Neural cell (in vitro differentiated cells): ENCODE measurements around the gene ADI1. TPM values are rescaled to one million over a fixed set of nuclear protein-coding genes. Genes with fewer than 3 reads are reported as not detected.

Experiments
- H2AFZ ChIP-seq: fragments of 200-600, 300-800 bp; sonication (generic), shearing (Covaris generic); 2 replicates; pipeline ENCODE4 v1.6.0; 2014; ENCODE audit warnings: low read depth, mild to moderate bottlenecking, antibody characterized with exemption, low read length, moderate library complexity
- H3F3A ChIP-seq: fragments of 200-600 bp; shearing (Covaris generic); 2 replicates; pipeline ENCODE4 v1.6.1; 2016; ENCODE audit warnings: mild to moderate bottlenecking, moderate library complexity, mixed read lengths, antibody characterized with exemption, low read length; ENCODE audit not compliant: insufficient read depth, poor library complexity, severe bottlenecking
- H3K27ac ChIP-seq: fragments of 200-600, 300-800 bp; sonication (generic), shearing (Covaris generic); 2 replicates; pipeline ENCODE4 v1.5.1; 2014; ENCODE audit warnings: mild to moderate bottlenecking, low read length, moderate library complexity
- H3K27me3 ChIP-seq: fragments of 300-800, 200-600 bp; sonication (generic), shearing (Covaris generic); 2 replicates; pipeline ENCODE4 v1.6.0; 2014; ENCODE audit warnings: mild to moderate bottlenecking, low read depth, low read length, moderate library complexity; ENCODE audit not compliant: insufficient read depth
- H3K36me3 ChIP-seq: fragments of 300-800, 200-600 bp; sonication (generic), shearing (Covaris generic); 2 replicates; pipeline ENCODE4 v1.5.1; 2014; ENCODE audit warnings: mild to moderate bottlenecking, antibody characterized with exemption, low read length, moderate library complexity; ENCODE audit not compliant: insufficient read depth
- H3K4me2 ChIP-seq: fragments of 300-800, 200-600 bp; sonication (generic), shearing (Covaris generic); 2 replicates; pipeline ENCODE4 v1.6.0; 2014; ENCODE audit warnings: mild to moderate bottlenecking, low read length
- H3K4me3 ChIP-seq: fragments of 300-800, 200-600 bp; sonication (generic), shearing (Covaris generic); 2 replicates; pipeline ENCODE4 v1.5.1; 2014; ENCODE audit warnings: mild to moderate bottlenecking, low read length, moderate library complexity
- H3K79me2 ChIP-seq: fragments of 200-600 bp; shearing (Covaris generic); replicated peaks from 2 replicates; pipeline ENCODE4 v1.6.0; 2014; ENCODE audit warnings: mild to moderate bottlenecking, low read length, moderate library complexity; ENCODE audit not compliant: insufficient read depth
- H3K9ac ChIP-seq: fragments of 300-800, 200-600 bp; sonication (generic), shearing (Covaris generic); 2 replicates; pipeline ENCODE4 v1.6.1; 2016; ENCODE audit warnings: mild to moderate bottlenecking, low read length, mixed read lengths
- H3K9me2 ChIP-seq: fragments of 200-600 bp; shearing (Covaris generic); 2 replicates; pipeline ENCODE4 v1.6.1; 2016; ENCODE audit warnings: mild to moderate bottlenecking, low read length, mixed read lengths; ENCODE audit not compliant: insufficient read depth
- H3K9me3 ChIP-seq: fragments of 200-600, 300-800 bp; sonication (generic), shearing (Covaris generic); 2 replicates; pipeline ENCODE4 v1.6.1; 2016; ENCODE audit warnings: mild to moderate bottlenecking, mixed run types, low read length, moderate library complexity, mixed read lengths
- H4K20me1 ChIP-seq: fragments of 200-600 bp; shearing (Covaris generic); 2 replicates; pipeline ENCODE4 v1.6.1; 2016; ENCODE audit warnings: mild to moderate bottlenecking, mixed run types; ENCODE audit not compliant: insufficient read depth
- EP300 ChIP-seq: fragments of 450-650 bp; conservative IDR thresholded peaks from 2 replicates; pipeline ENCODE4 v1.6.1; 2014; ENCODE audit warnings: antibody characterized with exemption, mild to moderate bottlenecking, moderate library complexity; ENCODE audit not compliant: poor library complexity, severe bottlenecking
- EZH2 ChIP-seq: fragments of 200-600, 300-800 bp; shearing (Covaris generic), sonication (generic); IDR thresholded peaks from 2 replicates; pipeline ENCODE4 v1.6.1; 2014; ENCODE audit warnings: antibody characterized with exemption, low read length, borderline replicate concordance, mild to moderate bottlenecking; ENCODE audit not compliant: insufficient read depth, poor library complexity, severe bottlenecking
- MXI1 ChIP-seq: fragments of 450-650 bp; conservative IDR thresholded peaks from 2 replicates; pipeline ENCODE4 v1.6.1; 2014; ENCODE audit warnings: antibody characterized with exemption, mild to moderate bottlenecking; ENCODE audit not compliant: poor library complexity, severe bottlenecking
- POLR2AphosphoS5 ChIP-seq: IDR thresholded peaks from 2 replicates; pipeline ENCODE4 v1.6.1; 2012
- RAD21 ChIP-seq: fragments of 450-650 bp; conservative IDR thresholded peaks from 2 replicates; pipeline ENCODE4 v1.6.1; 2014; ENCODE audit warnings: antibody characterized with exemption, mild to moderate bottlenecking, moderate library complexity
- SMC3 ChIP-seq: fragments of 450-650 bp; conservative IDR thresholded peaks from 2 replicates; pipeline ENCODE4 v1.6.1; 2014; ENCODE audit warnings: antibody characterized with exemption, mild to moderate bottlenecking, moderate library complexity; ENCODE audit not compliant: poor library complexity
- TAF1 ChIP-seq: IDR thresholded peaks from 2 replicates; pipeline ENCODE4 v1.6.1; 2012; ENCODE audit warnings: low read depth
- polyA plus RNA-seq: library from polyadenylated mRNA; depleted of rRNA; stranded (reverse); fragments of >200 nt; gene quantifications from 2 replicates; pipeline ENCODE4 v1.2.3, GENCODE V29; 2014
- TF ChIP-seq, protein P1 (sequence below): IDR thresholded peaks from 2 replicates; pipeline ENCODE4 v1.6.1; 2012; ENCODE audit warnings: borderline replicate concordance
- TF ChIP-seq, protein P2 (sequence below): fragments of 450-650 bp; IDR thresholded peaks from 2 replicates; pipeline ENCODE4 v1.5.1; 2014; ENCODE audit warnings: antibody characterized with exemption, mild to moderate bottlenecking, moderate library complexity; ENCODE audit not compliant: poor library complexity, severe bottlenecking

ADI1 gene
- polyA plus RNA-seq, 1 donor from 2014 or later, result 23.9 TPM

GRCh38 chr2:3535467-3535793 lies 16.1 kb upstream of the ADI1 start:
- H3K9me3 ChIP-seq, result no peaks in the 10 kb centered on the region
- no peak overlapping the region for H3K9ac ChIP-seq
- no peak overlapping the region for H3K4me3 ChIP-seq
- H3K4me2 ChIP-seq, result no peak overlapping the region
- TF ChIP-seq TAF1 (no peak), RAD21 (no peak), EP300 (no peak), POLR2AphosphoS5 (no peak), EZH2 (no peak), MXI1 (no peak)
- TF ChIP-seq, protein P1, sequence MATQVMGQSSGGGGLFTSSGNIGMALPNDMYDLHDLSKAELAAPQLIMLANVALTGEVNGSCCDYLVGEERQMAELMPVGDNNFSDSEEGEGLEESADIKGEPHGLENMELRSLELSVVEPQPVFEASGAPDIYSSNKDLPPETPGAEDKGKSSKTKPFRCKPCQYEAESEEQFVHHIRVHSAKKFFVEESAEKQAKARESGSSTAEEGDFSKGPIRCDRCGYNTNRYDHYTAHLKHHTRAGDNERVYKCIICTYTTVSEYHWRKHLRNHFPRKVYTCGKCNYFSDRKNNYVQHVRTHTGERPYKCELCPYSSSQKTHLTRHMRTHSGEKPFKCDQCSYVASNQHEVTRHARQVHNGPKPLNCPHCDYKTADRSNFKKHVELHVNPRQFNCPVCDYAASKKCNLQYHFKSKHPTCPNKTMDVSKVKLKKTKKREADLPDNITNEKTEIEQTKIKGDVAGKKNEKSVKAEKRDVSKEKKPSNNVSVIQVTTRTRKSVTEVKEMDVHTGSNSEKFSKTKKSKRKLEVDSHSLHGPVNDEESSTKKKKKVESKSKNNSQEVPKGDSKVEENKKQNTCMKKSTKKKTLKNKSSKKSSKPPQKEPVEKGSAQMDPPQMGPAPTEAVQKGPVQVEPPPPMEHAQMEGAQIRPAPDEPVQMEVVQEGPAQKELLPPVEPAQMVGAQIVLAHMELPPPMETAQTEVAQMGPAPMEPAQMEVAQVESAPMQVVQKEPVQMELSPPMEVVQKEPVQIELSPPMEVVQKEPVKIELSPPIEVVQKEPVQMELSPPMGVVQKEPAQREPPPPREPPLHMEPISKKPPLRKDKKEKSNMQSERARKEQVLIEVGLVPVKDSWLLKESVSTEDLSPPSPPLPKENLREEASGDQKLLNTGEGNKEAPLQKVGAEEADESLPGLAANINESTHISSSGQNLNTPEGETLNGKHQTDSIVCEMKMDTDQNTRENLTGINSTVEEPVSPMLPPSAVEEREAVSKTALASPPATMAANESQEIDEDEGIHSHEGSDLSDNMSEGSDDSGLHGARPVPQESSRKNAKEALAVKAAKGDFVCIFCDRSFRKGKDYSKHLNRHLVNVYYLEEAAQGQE, result no peak
- TF ChIP-seq, protein P2, sequence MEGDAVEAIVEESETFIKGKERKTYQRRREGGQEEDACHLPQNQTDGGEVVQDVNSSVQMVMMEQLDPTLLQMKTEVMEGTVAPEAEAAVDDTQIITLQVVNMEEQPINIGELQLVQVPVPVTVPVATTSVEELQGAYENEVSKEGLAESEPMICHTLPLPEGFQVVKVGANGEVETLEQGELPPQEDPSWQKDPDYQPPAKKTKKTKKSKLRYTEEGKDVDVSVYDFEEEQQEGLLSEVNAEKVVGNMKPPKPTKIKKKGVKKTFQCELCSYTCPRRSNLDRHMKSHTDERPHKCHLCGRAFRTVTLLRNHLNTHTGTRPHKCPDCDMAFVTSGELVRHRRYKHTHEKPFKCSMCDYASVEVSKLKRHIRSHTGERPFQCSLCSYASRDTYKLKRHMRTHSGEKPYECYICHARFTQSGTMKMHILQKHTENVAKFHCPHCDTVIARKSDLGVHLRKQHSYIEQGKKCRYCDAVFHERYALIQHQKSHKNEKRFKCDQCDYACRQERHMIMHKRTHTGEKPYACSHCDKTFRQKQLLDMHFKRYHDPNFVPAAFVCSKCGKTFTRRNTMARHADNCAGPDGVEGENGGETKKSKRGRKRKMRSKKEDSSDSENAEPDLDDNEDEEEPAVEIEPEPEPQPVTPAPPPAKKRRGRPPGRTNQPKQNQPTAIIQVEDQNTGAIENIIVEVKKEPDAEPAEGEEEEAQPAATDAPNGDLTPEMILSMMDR, result no peak
- no peaks in the 10 kb centered on the region for H3F3A ChIP-seq
- no peaks in the 10 kb centered on the region for H3K27me3 ChIP-seq
- no peaks in the 10 kb centered on the region for H3K79me2 ChIP-seq
- no peaks in the 10 kb centered on the region for H3K36me3 ChIP-seq
- no peaks in the 10 kb centered on the region for H4K20me1 ChIP-seq
- no peak overlapping the region for H3K27ac ChIP-seq
- no peaks in the 10 kb centered on the region for H3K9me2 ChIP-seq
- no peak overlapping the region for H2AFZ ChIP-seq

- Histone ChIP-seq H4K20me1 (no peaks in the 10 kb centered on the region), H3K27me3 (no peaks in the 10 kb centered on the region), H3K9ac (no peak overlapping the region), H3K36me3 (no peaks in the 10 kb centered on the region), H3K9me3 (no peaks in the 10 kb centered on the region), H3K4me2 (no peak overlapping the region), H3K27ac (no peak overlapping the region), H3K9me2 (no peaks in the 10 kb centered on the region), H3K4me3 (no peak overlapping the region), H3K79me2 (no peaks in the 10 kb centered on the region), H2AFZ (no peak overlapping the region), H3F3A (no peaks in the 10 kb centered on the region)
- TF ChIP-seq EP300 (no peak), POLR2AphosphoS5 (no peak), MXI1 (no peak), SMC3 (no peak), EZH2 (no peak), RAD21 (no peak), TAF1 (no peak)
- TF ChIP-seq, protein P1, result no peak
- TF ChIP-seq, protein P2, result no peak
Observed at GRCh38 chr2:3534251-3534814, 15.0 kb upstream of the ADI1 start.
